ENCODE data around the gene SPIRE2. TPM values are rescaled to one million over a fixed set of nuclear protein-coding genes. Genes with fewer than 3 reads are reported as not detected.

Gene SPIRE2
- total and polyA plus RNA-seq, 2 of the 13 experiments (the other 11 are each of a cell fraction or from before 2014, with no cell fraction given): 13.3 to 37.5 TPM

DNA sequence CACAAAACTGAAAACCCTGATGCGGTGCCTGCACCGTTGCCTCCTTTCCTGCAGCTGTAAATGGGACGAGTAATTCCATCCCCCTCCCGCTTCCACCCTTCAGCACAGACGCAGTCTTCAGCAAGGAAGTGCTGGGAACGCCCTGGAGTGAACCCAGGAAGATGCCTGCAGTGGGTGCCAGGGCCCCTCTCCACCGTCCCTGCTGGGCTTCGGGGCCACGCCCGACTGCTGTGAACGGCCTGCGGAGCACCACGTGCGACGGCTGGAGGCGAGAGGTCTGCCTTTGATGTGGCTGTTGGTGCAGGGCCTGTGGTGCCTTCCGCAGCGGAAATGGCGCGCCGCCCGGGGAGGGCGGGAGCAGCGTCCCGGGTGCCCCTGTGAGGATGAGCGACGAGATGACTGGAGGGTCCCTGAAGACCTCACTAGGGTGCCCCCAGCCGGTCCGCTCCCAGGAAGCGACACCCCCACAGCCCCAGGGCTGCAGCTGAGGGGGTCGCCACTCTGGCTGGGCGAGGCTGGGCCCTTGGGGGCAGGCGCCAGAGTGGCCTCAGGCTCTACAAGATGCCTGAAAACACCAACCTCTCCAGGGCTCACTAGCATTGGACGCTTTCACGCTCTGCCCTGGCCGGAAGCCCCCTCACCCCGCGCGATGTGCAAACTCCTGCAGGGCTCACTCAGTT, 89.6 kb downstream of the SPIRE2 start (continued):
- TF ChIP-seq, protein P1, sequence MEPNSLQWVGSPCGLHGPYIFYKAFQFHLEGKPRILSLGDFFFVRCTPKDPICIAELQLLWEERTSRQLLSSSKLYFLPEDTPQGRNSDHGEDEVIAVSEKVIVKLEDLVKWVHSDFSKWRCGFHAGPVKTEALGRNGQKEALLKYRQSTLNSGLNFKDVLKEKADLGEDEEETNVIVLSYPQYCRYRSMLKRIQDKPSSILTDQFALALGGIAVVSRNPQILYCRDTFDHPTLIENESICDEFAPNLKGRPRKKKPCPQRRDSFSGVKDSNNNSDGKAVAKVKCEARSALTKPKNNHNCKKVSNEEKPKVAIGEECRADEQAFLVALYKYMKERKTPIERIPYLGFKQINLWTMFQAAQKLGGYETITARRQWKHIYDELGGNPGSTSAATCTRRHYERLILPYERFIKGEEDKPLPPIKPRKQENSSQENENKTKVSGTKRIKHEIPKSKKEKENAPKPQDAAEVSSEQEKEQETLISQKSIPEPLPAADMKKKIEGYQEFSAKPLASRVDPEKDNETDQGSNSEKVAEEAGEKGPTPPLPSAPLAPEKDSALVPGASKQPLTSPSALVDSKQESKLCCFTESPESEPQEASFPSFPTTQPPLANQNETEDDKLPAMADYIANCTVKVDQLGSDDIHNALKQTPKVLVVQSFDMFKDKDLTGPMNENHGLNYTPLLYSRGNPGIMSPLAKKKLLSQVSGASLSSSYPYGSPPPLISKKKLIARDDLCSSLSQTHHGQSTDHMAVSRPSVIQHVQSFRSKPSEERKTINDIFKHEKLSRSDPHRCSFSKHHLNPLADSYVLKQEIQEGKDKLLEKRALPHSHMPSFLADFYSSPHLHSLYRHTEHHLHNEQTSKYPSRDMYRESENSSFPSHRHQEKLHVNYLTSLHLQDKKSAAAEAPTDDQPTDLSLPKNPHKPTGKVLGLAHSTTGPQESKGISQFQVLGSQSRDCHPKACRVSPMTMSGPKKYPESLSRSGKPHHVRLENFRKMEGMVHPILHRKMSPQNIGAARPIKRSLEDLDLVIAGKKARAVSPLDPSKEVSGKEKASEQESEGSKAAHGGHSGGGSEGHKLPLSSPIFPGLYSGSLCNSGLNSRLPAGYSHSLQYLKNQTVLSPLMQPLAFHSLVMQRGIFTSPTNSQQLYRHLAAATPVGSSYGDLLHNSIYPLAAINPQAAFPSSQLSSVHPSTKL (CRISPR knock-in tag; IDR thresholded peaks at IDR 0.05): peak; percentile 97
- TF ChIP-seq NFYC (CRISPR knock-in tag; IDR thresholded peaks at IDR 0.05): peak; percentile 64; the same call in 1 of the 2 replicates
- peak; percentile 33; the same call in 1 of the 2 replicates for TF ChIP-seq FOSL1 (CRISPR knock-in tag; IDR thresholded peaks at IDR 0.05; ENCODE audit: borderline replicate concordance)
- TF ChIP-seq, protein P2, sequence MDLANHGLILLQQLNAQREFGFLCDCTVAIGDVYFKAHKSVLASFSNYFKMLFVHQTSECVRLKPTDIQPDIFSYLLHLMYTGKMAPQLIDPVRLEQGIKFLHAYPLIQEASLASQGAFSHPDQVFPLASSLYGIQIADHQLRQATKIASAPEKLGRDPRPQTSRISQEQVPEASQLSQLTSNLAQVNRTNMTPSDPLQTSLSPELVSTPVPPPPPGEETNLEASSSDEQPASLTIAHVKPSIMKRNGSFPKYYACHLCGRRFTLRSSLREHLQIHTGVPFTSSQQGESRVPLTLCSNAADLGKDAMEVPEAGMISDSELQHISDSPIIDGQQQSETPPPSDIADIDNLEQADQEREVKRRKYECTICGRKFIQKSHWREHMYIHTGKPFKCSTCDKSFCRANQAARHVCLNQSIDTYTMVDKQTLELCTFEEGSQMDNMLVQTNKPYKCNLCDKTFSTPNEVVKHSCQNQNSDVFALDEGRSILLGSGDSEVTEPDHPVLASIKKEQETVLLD (CRISPR knock-in tag; IDR thresholded peaks at IDR 0.05; ENCODE audit: low read depth): peak; percentile 91
- peak; percentile 48 for TF ChIP-seq HNRNPH1 (optimal IDR thresholded peaks at IDR 0.05; ENCODE audit: low read depth, low read length)
- TF ChIP-seq RNF2 (conservative IDR thresholded peaks at IDR 0.05; ENCODE audit: low read depth): peak; percentile 97
- peak; percentile 95 for TF ChIP-seq ZSCAN25 (CRISPR knock-in tag; IDR thresholded peaks at IDR 0.05)
- TF ChIP-seq ZSCAN20 (CRISPR knock-in tag; IDR thresholded peaks at IDR 0.05; ENCODE audit: borderline replicate concordance): peak; percentile 97
- TF ChIP-seq KDM1A (CRISPR knock-in tag; IDR thresholded peaks at IDR 0.05): peak; percentile 87
- peak; percentile 77 for TF ChIP-seq SRSF1 (optimal IDR thresholded peaks at IDR 0.05; ENCODE audit: low read depth, low read length)
- peak; percentile 81 for TF ChIP-seq POLR2G (IDR thresholded peaks at IDR 0.05; ENCODE audit: low read depth, low read length)
- peak; percentile 90 for TF ChIP-seq MED13 (CRISPR knock-in tag; IDR thresholded peaks at IDR 0.05)
- peak; percentile 95 for TF ChIP-seq SMAD3 (CRISPR knock-in tag; IDR thresholded peaks at IDR 0.05)
- TF ChIP-seq CHD2 (IDR thresholded peaks at IDR 0.05; ENCODE audit: low read depth, low read length): peak; percentile 58; the same call in 1 of the 2 replicates
- TF ChIP-seq ZNF720 (CRISPR knock-in tag; IDR thresholded peaks at IDR 0.05): 0 out of 2 replicates have a peak, but pooled peaks have one; percentile 57
- TF ChIP-seq MAFG (CRISPR knock-in tag; IDR thresholded peaks at IDR 0.05): no peak
- TF ChIP-seq ADNP (CRISPR knock-in tag; IDR thresholded peaks at IDR 0.05): peak; percentile 78
- TF ChIP-seq CHCHD3 (CRISPR knock-in tag; IDR thresholded peaks at IDR 0.05): peak; percentile 95
- TF ChIP-seq ZNF354B (CRISPR knock-in tag; IDR thresholded peaks at IDR 0.05): peak; percentile 99
- TF ChIP-seq, protein P3, sequence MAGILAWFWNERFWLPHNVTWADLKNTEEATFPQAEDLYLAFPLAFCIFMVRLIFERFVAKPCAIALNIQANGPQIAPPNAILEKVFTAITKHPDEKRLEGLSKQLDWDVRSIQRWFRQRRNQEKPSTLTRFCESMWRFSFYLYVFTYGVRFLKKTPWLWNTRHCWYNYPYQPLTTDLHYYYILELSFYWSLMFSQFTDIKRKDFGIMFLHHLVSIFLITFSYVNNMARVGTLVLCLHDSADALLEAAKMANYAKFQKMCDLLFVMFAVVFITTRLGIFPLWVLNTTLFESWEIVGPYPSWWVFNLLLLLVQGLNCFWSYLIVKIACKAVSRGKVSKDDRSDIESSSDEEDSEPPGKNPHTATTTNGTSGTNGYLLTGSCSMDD (CRISPR knock-in tag; IDR thresholded peaks at IDR 0.05): peak; percentile 90; the same call in 1 of the 2 replicates
- peak; percentile 91 for TF ChIP-seq FOXK1 (CRISPR knock-in tag; IDR thresholded peaks at IDR 0.05; ENCODE audit: borderline replicate concordance, low read depth)
- TF ChIP-seq NONO (IDR thresholded peaks at IDR 0.05): no peak
- TF ChIP-seq NONO (CRISPR knock-in tag; conservative IDR thresholded peaks at IDR 0.05): peak; percentile 98
- TF ChIP-seq ZNF333 (CRISPR knock-in tag; IDR thresholded peaks at IDR 0.05; ENCODE audit: borderline replicate concordance): no peak; the same call in 1 of the 2 replicates
- peak; percentile 98 for TF ChIP-seq NRL (CRISPR knock-in tag; IDR thresholded peaks at IDR 0.05; ENCODE audit: borderline replicate concordance)

Measured in HepG2 (cell line).